Osteocyte (in vitro differentiated cells): ENCODE measurements around the gene EFCAB6. TPM values are rescaled to one million over a fixed set of nuclear protein-coding genes. Genes with fewer than 3 reads are reported as not detected.

Source experiments
- DNase-seq: peaks from one replicate; pipeline ENCODE4 v3.0.0; 2021; ENCODE audit warnings: mixed read lengths; ENCODE audit not compliant: unreplicated experiment; ENCODE audit errors: extremely low spot score
- H3K27ac Mint-ChIP-seq: one replicate; pipeline ENCODE4 v1.8.0; 2021; ENCODE audit warnings: mild to moderate bottlenecking, mixed read lengths; ENCODE audit not compliant: unreplicated experiment
- H3K27me3 Mint-ChIP-seq: one replicate; pipeline ENCODE4 v1.8.0; 2021; ENCODE audit warnings: mixed read lengths; ENCODE audit not compliant: unreplicated experiment
- H3K36me3 Mint-ChIP-seq: one replicate; pipeline ENCODE4 v1.8.0; 2021; ENCODE audit warnings: mixed read lengths; ENCODE audit not compliant: unreplicated experiment
- H3K4me1 Mint-ChIP-seq: one replicate; pipeline ENCODE4 v1.8.0; 2021; ENCODE audit warnings: mixed read lengths; ENCODE audit not compliant: unreplicated experiment
- H3K4me3 Mint-ChIP-seq: one replicate; pipeline ENCODE4 v1.8.0; 2021; ENCODE audit warnings: mild to moderate bottlenecking, moderate library complexity, mixed read lengths; ENCODE audit not compliant: unreplicated experiment
- H3K9me3 Mint-ChIP-seq: one replicate; pipeline ENCODE4 v1.8.0; 2021; ENCODE audit warnings: mixed read lengths; ENCODE audit not compliant: unreplicated experiment
- CTCF ChIP-seq: fragments of 200-600 bp; sonication (generic); IDR thresholded peaks from 2 replicates; pipeline ENCODE4 v1.5.0; 2021; ENCODE audit warnings: antibody characterized with exemption, mild to moderate bottlenecking, moderate library complexity
- total RNA-seq: library from RNA; stranded (reverse); gene quantifications from 2 replicates; pipeline ENCODE4 v1.2.1, GENCODE V29; 2021

Gene EFCAB6
- total RNA-seq, 1 donor from 2014 or later = 1.4 TPM

DNA sequence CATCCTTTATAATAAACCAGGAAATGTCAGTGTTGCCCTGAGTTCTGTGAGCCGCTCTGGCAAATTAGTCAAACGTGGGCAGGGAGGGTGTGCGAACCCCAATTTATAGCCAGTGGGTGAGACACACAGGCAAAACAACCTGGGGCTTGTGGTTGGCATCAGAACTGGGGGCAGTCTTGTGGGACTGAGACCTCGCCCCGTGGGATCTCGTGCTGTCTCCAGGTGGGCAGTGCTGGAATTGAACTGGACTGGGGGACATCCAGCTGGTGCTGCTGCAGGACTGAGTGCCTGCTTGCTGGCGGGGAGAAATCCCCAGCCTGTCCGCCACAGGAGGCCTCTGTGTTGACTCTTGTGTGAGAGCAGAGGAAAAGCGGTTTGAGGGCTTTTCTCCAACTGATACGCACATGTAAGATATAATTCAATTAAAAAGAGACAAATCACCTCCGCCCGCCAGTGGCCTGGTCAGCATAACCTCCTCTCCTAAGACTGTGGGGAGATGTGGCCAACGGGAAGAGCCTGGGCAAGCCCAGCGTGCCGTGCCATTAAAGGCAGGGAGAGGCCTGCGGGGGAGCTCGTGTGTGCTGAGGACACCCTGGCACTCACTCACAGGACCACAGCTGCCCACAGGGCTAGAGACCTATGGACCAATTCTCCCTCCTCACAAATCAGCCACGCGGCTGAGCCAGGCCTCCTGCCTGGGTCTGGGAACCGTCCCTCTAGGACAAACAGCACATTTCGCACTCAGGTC is 31.9 kb upstream of the EFCAB6 start:
- TF ChIP-seq CTCF = no peak
- H3K36me3 Mint-ChIP-seq = no peaks in the 10 kb centered on the region
- no peak overlapping the region for H3K27ac Mint-ChIP-seq
- H3K4me3 Mint-ChIP-seq = no peak overlapping the region
- no peaks in the 10 kb centered on the region for H3K9me3 Mint-ChIP-seq
- no peak for DNase-seq
- no peaks in the 10 kb centered on the region for H3K4me1 Mint-ChIP-seq
- peaks cover 4% of the 10 kb centered on the region for H3K27me3 Mint-ChIP-seq

DNA sequence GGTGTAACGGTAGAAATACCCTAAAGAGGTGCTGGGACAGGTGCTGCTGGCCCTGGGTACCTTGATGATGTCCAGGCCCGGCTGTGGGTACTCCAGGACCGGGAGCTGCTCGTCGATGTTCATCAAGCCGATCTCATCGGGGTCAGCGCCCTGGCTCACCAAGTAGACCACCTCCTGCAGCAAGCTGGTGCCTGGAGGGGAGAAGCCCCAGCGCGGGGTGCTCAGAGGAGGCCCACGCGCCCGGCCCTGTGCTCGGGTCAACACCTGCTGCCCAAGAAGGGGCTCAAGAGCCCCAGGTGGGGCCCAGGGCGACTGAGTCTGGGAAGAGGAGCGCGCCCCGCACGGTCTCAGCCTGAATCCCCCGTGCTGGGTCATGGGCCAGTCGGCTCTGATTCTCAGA is 29.6 kb upstream of the EFCAB6 start:
- no peak overlapping the region for H3K27ac Mint-ChIP-seq
- H3K36me3 Mint-ChIP-seq = no peaks in the 10 kb centered on the region
- peaks cover 2% of the 10 kb centered on the region for H3K27me3 Mint-ChIP-seq
- H3K4me3 Mint-ChIP-seq = no peak overlapping the region
- no peak for DNase-seq
- H3K4me1 Mint-ChIP-seq = no peaks in the 10 kb centered on the region
- H3K9me3 Mint-ChIP-seq = no peaks in the 10 kb centered on the region
- no peak for TF ChIP-seq CTCF

GRCh38 chr22:43840851-43841250 is 28.7 kb upstream of the EFCAB6 start:
- Mint-ChIP-seq H3K27ac (no peak overlapping the region), H3K27me3 (no peaks in the 10 kb centered on the region), H3K4me1 (no peaks in the 10 kb centered on the region)

DNA sequence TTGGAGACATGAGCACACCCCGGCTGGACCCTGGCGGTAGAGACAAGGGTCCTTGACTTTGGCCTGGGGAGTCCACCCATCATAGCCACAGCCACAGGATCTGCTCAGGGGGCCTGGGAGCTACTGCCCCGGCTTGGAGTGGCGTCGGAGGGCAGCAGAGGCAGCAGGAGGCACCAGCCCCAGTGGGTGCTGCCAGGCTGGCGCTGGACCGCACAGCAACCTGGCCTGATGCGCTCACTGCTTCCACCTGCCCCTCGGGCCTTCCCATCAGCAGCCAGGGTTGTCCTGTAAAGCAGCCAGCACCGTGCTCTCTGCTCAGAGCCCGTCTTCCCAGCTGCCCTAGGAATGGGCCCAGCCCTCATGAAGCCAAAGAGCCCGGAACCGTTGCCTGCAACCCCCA is 28.3 kb upstream of the EFCAB6 start:
- DNase-seq = no peak
- Mint-ChIP-seq H3K4me3 (no peak overlapping the region), H3K36me3 (no peaks in the 10 kb centered on the region), H3K27me3 (peaks cover 3% of the 10 kb centered on the region), H3K4me1 (no peaks in the 10 kb centered on the region), H3K9me3 (no peaks in the 10 kb centered on the region), H3K27ac (no peak overlapping the region)
- TF ChIP-seq CTCF = no peak

More at GRCh38 chr22:43840851-43841250, 28.7 kb upstream of the EFCAB6 start:
- no peak for TF ChIP-seq CTCF
- DNase-seq = no peak
- no peak overlapping the region for H3K4me3 Mint-ChIP-seq
- H3K9me3 Mint-ChIP-seq = no peaks in the 10 kb centered on the region
- no peaks in the 10 kb centered on the region for H3K36me3 Mint-ChIP-seq

GRCh38 chr22:43839781-43840180 is 27.7 kb upstream of the EFCAB6 start:
- Mint-ChIP-seq H3K4me1 (no peaks in the 10 kb centered on the region), H3K4me3 (no peak overlapping the region), H3K27me3 (peaks cover 5% of the 10 kb centered on the region), H3K36me3 (no peaks in the 10 kb centered on the region), H3K27ac (no peak overlapping the region), H3K9me3 (no peaks in the 10 kb centered on the region)
- no peak for DNase-seq
- no peak for TF ChIP-seq CTCF
